H1 (cell line): ENCODE measurements around the gene ZDHHC11.

Source experiments
- CTCF ChIP-seq, 3 experiments: IDR thresholded peaks; 1 replicate in 2 of 3; 2 replicates in 1 of 3; pipeline versions ENCODE4 v1.5.1 to v1.6.1; 2011; ENCODE audit warnings: low read length in 3 of 3, mild to moderate bottlenecking in 3 of 3, inconsistent platforms in 2 of 3, low read depth in 1 of 3, moderate library complexity in 1 of 3; ENCODE audit not compliant: insufficient read depth in 1 of 3; ENCODE audit errors: control extremely low read depth in 1 of 3
- E2F6 ChIP-seq: IDR thresholded peaks from 2 replicates; pipeline ENCODE4 v1.6.1; 2012; ENCODE audit warnings: inconsistent platforms
- EGR1 ChIP-seq: IDR thresholded peaks from 2 replicates; pipeline ENCODE4 v1.6.1; 2011; ENCODE audit warnings: low read depth, low read length, borderline replicate concordance
- EP300 ChIP-seq, 2 experiments: IDR thresholded peaks; 1 replicate in 1 of 2; 2 replicates in 1 of 2; pipeline ENCODE4 v1.6.1; 2011 to 2012; ENCODE audit warnings: low read depth in 2 of 2, low read length in 2 of 2, mild to moderate bottlenecking in 2 of 2, borderline replicate concordance in 1 of 2, inconsistent platforms in 1 of 2, moderate library complexity in 1 of 2
- EZH2 ChIP-seq: fragments of 200-600 bp; sonication (generic); IDR thresholded peaks from 2 replicates; pipeline ENCODE4 v1.7.1; 2012; ENCODE audit warnings: low read depth, mild to moderate bottlenecking, moderate library complexity, low read length, inconsistent platforms; ENCODE audit not compliant: severe bottlenecking
- JUN ChIP-seq: IDR thresholded peaks from 2 replicates; pipeline ENCODE4 v1.6.1; 2011; ENCODE audit warnings: low read depth, mild to moderate bottlenecking, improper control_type of control experiment, low read length

- no peak for TF ChIP-seq JUN
- TF ChIP-seq EGR1: no peak
- TF ChIP-seq EZH2: no peak
- no peak for TF ChIP-seq E2F6
- no peak for TF ChIP-seq CTCF (IDR thresholded peaks at IDR 0.05; ENCODE audit: control extremely low read depth in 1 of 3, insufficient read depth in 1 of 3, low read depth in 1 of 3, low read length in 3 of 3)
- TF ChIP-seq EP300 (IDR thresholded peaks at IDR 0.05; ENCODE audit: borderline replicate concordance in 1 of 2, low read depth in 2 of 2, low read length in 2 of 2): no peak
Observed at GRCh38 chr5:861442-862366, 10.9 kb upstream of the ZDHHC11 start.
